ENCODE measurements around the gene RPP30.
"Not testable (repeated sequence)": the region's sequence is repeated elsewhere in the genome, so short reads cannot be mapped to it uniquely, and the experiment has no call there.

Gene RPP30

GRCh38 chr10:90872648-90873020 is 860 bp downstream of the RPP30 start:
- DNase-seq, result no peak

- no peak for DNase-seq
Observed at GRCh38 chr10:90879062-90879461, 7.3 kb downstream of the RPP30 start.

GRCh38 chr10:90880059-90880719 is 8.4 kb downstream of the RPP30 start:
- not testable (repeated sequence) for DNase-seq

- no peak for DNase-seq
Observed at GRCh38 chr10:90884431-90884830, 12.7 kb downstream of the RPP30 start.

GRCh38 chr10:90885176-90885575 is 13.4 kb downstream of the RPP30 start:
- no peak for DNase-seq

GRCh38 chr10:90887555-90887954 is 15.8 kb downstream of the RPP30 start:
- no peak for DNase-seq

GRCh38 chr10:90888387-90888786 is 16.6 kb downstream of the RPP30 start:
- DNase-seq, result no peak

GRCh38 chr10:90889636-90890035 is 17.9 kb downstream of the RPP30 start:
- DNase-seq, result no peak

GRCh38 chr10:90890347-90890746 is 18.6 kb downstream of the RPP30 start:
- DNase-seq, result no peak

- no peak for DNase-seq
Observed at GRCh38 chr10:90893190-90893589, 21.4 kb downstream of the RPP30 start.

GRCh38 chr10:90896916-90897315 is 25.1 kb downstream of the RPP30 start:
- DNase-seq, result not testable (repeated sequence)

- no peak for DNase-seq
Observed at GRCh38 chr10:90905925-90906324, 34.2 kb downstream of the RPP30 start.

- no peak for DNase-seq
Observed at GRCh38 chr10:90906596-90906995, 34.8 kb downstream of the RPP30 start.

- DNase-seq, result peak; percentile 58
Observed at GRCh38 chr10:90911133-90912051, 39.6 kb downstream of the RPP30 start.

GRCh38 chr10:90912174-90912573 is 40.4 kb downstream of the RPP30 start:
- DNase-seq, result peak; percentile 26

GRCh38 chr10:90912854-90913479 is 41.2 kb downstream of the RPP30 start:
- no peak for DNase-seq

GRCh38 chr10:90913774-90914420 is 42.1 kb downstream of the RPP30 start:
- no peak for DNase-seq

GRCh38 chr10:90914992-90915765 is 43.4 kb downstream of the RPP30 start:
- DNase-seq, result no peak

- no peak for DNase-seq
Observed at GRCh38 chr10:90915766-90916075, 43.9 kb downstream of the RPP30 start.

- no peak for DNase-seq
Observed at GRCh38 chr10:90916392-90917237, 44.8 kb downstream of the RPP30 start.

GRCh38 chr10:90917238-90917967 is 45.6 kb downstream of the RPP30 start:
- DNase-seq, result no peak
